H9 (cell line): ENCODE data around the gene SMARCD2. TPM values are rescaled to one million over a fixed set of nuclear protein-coding genes. Genes with fewer than 3 reads are reported as not detected.

ENCODE experiments used
- DNase-seq: peaks from one replicate; pipeline ENCODE4 v3.0.0-alpha.2; 2017
- H2AFZ ChIP-seq: one replicate; pipeline ENCODE4 v1.6.1; 2013; ENCODE audit warnings: mild to moderate bottlenecking, low read length, control low read depth, moderate library complexity
- H2AK5ac ChIP-seq: 2 replicates; pipeline ENCODE4 v1.6.1; 2013; ENCODE audit warnings: low read length, control low read depth, mixed read lengths; ENCODE audit not compliant: insufficient read length
- H2BK120ac ChIP-seq: one replicate; pipeline ENCODE4 v1.6.1; 2013; ENCODE audit warnings: low read depth, mild to moderate bottlenecking, low read length, control low read depth, inconsistent platforms; ENCODE audit not compliant: poor library complexity, severe bottlenecking
- H2BK12ac ChIP-seq: 2 replicates; pipeline ENCODE4 v1.6.1; 2013; ENCODE audit warnings: low read length, control low read depth, mixed read lengths, low read depth; ENCODE audit not compliant: insufficient read length
- H2BK15ac ChIP-seq: 2 replicates; pipeline ENCODE4 v1.6.1; 2013; ENCODE audit warnings: low read depth, low read length, control low read depth
- H2BK20ac ChIP-seq: one replicate; pipeline ENCODE4 v1.6.1; 2013; ENCODE audit warnings: low read depth, mild to moderate bottlenecking, low read length, control low read depth, inconsistent platforms; ENCODE audit not compliant: poor library complexity, severe bottlenecking
- H2BK5ac ChIP-seq: 2 replicates; pipeline ENCODE4 v1.6.1; 2013; ENCODE audit warnings: low read length, control low read depth, mixed read lengths; ENCODE audit not compliant: insufficient read length
- H3K14ac ChIP-seq: 2 replicates; pipeline ENCODE4 v1.6.1; 2013; ENCODE audit warnings: low read length, control low read depth; ENCODE audit not compliant: insufficient read depth
- H3K18ac ChIP-seq: 2 replicates; pipeline ENCODE4 v1.6.1; 2013; ENCODE audit warnings: low read depth, mild to moderate bottlenecking, mixed read lengths, low read length, control low read depth; ENCODE audit not compliant: insufficient read length
- H3K23ac ChIP-seq: 2 replicates; pipeline ENCODE4 v1.6.1; 2013; ENCODE audit warnings: low read length, control low read depth, mixed read lengths, low read depth; ENCODE audit not compliant: insufficient read length
- H3K23me2 ChIP-seq: 2 replicates; pipeline ENCODE4 v1.6.1; 2013; ENCODE audit warnings: low read depth, mild to moderate bottlenecking, mixed read lengths, low read length, control low read depth; ENCODE audit not compliant: insufficient read length, poor library complexity, severe bottlenecking
- H3K27ac ChIP-seq: 2 replicates; pipeline ENCODE4 v1.5.1; 2013; ENCODE audit warnings: low read length, control low read depth, mixed read lengths, low read depth; ENCODE audit not compliant: insufficient read length
- H3K27me3 ChIP-seq: 2 replicates; pipeline ENCODE4 v1.6.1; 2013; ENCODE audit warnings: low read length, control low read depth, inconsistent platforms; ENCODE audit not compliant: insufficient read depth
- H3K4ac ChIP-seq: 2 replicates; pipeline ENCODE4 v1.6.1; 2013; ENCODE audit warnings: low read depth, mild to moderate bottlenecking, control low read depth, inconsistent platforms, low read length, moderate library complexity
- H3K4me1 ChIP-seq: 2 replicates; pipeline ENCODE4 v1.6.1; 2013; ENCODE audit warnings: low read length, control low read depth, inconsistent platforms; ENCODE audit not compliant: insufficient read depth
- H3K4me2 ChIP-seq: 2 replicates; pipeline ENCODE4 v1.6.1; 2013; ENCODE audit warnings: low read length, control low read depth, mixed read lengths; ENCODE audit not compliant: insufficient read length, insufficient read depth
- H3K56ac ChIP-seq: 2 replicates; pipeline ENCODE4 v1.6.1; 2013; ENCODE audit warnings: low read depth, mild to moderate bottlenecking, mixed read lengths, low read length, control low read depth; ENCODE audit not compliant: insufficient read length
- H3K79me1 ChIP-seq: 2 replicates; pipeline ENCODE4 v1.6.1; 2013; ENCODE audit warnings: low read depth, mild to moderate bottlenecking, moderate library complexity, low read length, control low read depth, inconsistent platforms; ENCODE audit not compliant: insufficient read depth, poor library complexity, severe bottlenecking
- H3K79me2 ChIP-seq: 2 replicates; pipeline ENCODE4 v1.6.1; 2013; ENCODE audit warnings: low read length, control low read depth, inconsistent platforms; ENCODE audit not compliant: insufficient read depth
- H3K9ac ChIP-seq: 2 replicates; pipeline ENCODE4 v1.6.1; 2013; ENCODE audit warnings: low read length, control low read depth, mixed read lengths; ENCODE audit not compliant: insufficient read length; ENCODE audit errors: extremely low read depth
- H3K9me3 ChIP-seq: one replicate; pipeline ENCODE4 v1.6.1; 2013; ENCODE audit warnings: low read depth, low read length, inconsistent platforms; ENCODE audit not compliant: control insufficient read depth
- H3T11ph ChIP-seq: one replicate; pipeline ENCODE4 v1.6.1; 2013; ENCODE audit warnings: mild to moderate bottlenecking, low read length, control low read depth, inconsistent platforms
- H4K20me1 ChIP-seq: one replicate; pipeline ENCODE4 v1.6.1; 2013; ENCODE audit not compliant: control insufficient read depth, insufficient read length, insufficient read depth
- H4K5ac ChIP-seq: 2 replicates; pipeline ENCODE4 v1.6.1; 2013; ENCODE audit warnings: low read depth, mild to moderate bottlenecking, mixed read lengths, low read length, control low read depth; ENCODE audit not compliant: insufficient read length
- H4K8ac ChIP-seq: replicated peaks from 2 replicates; pipeline ENCODE4 v1.6.1; 2013; ENCODE audit warnings: low read length, control low read depth, mixed read lengths, low read depth; ENCODE audit not compliant: insufficient read length
- H4K91ac ChIP-seq: 2 replicates; pipeline ENCODE4 v1.6.1; 2013; ENCODE audit warnings: low read depth, mild to moderate bottlenecking, moderate library complexity, mixed read lengths, low read length, control low read depth; ENCODE audit not compliant: insufficient read length
- H3K27ac Mint-ChIP-seq, 3 experiments: 2 replicates in 2 of 3; 3 replicates in 1 of 3; pipeline ENCODE4 v1.8.0; 2020 to 2021; ENCODE audit warnings: mixed read lengths in 3 of 3, mild to moderate bottlenecking in 1 of 3, moderate library complexity in 1 of 3
- H3K27me3 Mint-ChIP-seq: 2 replicates; pipeline ENCODE4 v1.8.0; 2021; ENCODE audit warnings: low read depth, mild to moderate bottlenecking, moderate library complexity, mixed read lengths
- H3K36me3 Mint-ChIP-seq, 3 experiments: 2 replicates in 2 of 3; 3 replicates in 1 of 3; pipeline ENCODE4 v1.8.0; 2020 to 2021; ENCODE audit warnings: low read depth in 3 of 3, mixed read lengths in 3 of 3; ENCODE audit not compliant: insufficient read depth in 1 of 3
- H3K4me1 Mint-ChIP-seq, 2 experiments: 2 replicates each; pipeline ENCODE4 v1.8.0; 2020; ENCODE audit warnings: mixed read lengths in 2 of 2
- H3K4me3 Mint-ChIP-seq, 2 experiments: 2 replicates in 1 of 2; 3 replicates in 1 of 2; pipeline ENCODE4 v1.8.0; 2020 to 2021; ENCODE audit warnings: mild to moderate bottlenecking in 2 of 2, mixed read lengths in 2 of 2, moderate library complexity in 1 of 2
- H3K9me3 Mint-ChIP-seq, 2 experiments: 2 replicates in 1 of 2; 3 replicates in 1 of 2; pipeline ENCODE4 v1.8.0; 2020; ENCODE audit warnings: mild to moderate bottlenecking in 2 of 2, mixed read lengths in 2 of 2, moderate library complexity in 1 of 2
- CTCF ChIP-seq: fragments of 200-600 bp; sonication (generic); conservative IDR thresholded peaks from 3 replicates; pipeline ENCODE4 v1.8.0; 2021; ENCODE audit warnings: antibody characterized with exemption, mild to moderate bottlenecking
- WGBS: extraction: QIAGEN DNeasy Blood & Tissue Kit; methylation state at CpG from one replicate; pipeline ENCODE4 v1.1.7; 2013; ENCODE audit warnings: missing lambda C conversion rate, low lambda C conversion rate, mixed read lengths; ENCODE audit not compliant: insufficient read length; ENCODE audit errors: extremely low coverage; 5-methylcytosine and 5-hydroxymethylcytosine counted together
- total RNA-seq: library from RNA; stranded (reverse); gene quantifications from 2 replicates; pipeline ENCODE4 v1.2.1, GENCODE V29; 2021

The SMARCD2 gene
- total RNA-seq, 1 experiment from 2014 or later = 68.9 TPM

- H3K23ac ChIP-seq = no peak overlapping the region
- no peak overlapping the region for H2AFZ ChIP-seq
- H3K79me1 ChIP-seq = peaks cover 3% of the 10 kb centered on the region
- no peak overlapping the region for H2BK120ac ChIP-seq
- no peak overlapping the region for H2BK20ac ChIP-seq
- H2BK5ac ChIP-seq = no peak overlapping the region
- H3K4me2 ChIP-seq = no peak overlapping the region
- H3K4me3 Mint-ChIP-seq = no peak overlapping the region
- H3K4ac ChIP-seq = no peak overlapping the region
- H3K9me3 Mint-ChIP-seq = no peaks in the 10 kb centered on the region
- H4K20me1 ChIP-seq = peaks cover 2% of the 10 kb centered on the region
- no peak for TF ChIP-seq CTCF
- H3K14ac ChIP-seq = no peak overlapping the region
- no peaks in the 10 kb centered on the region; the same call in 1 of the 2 replicates for H3K79me2 ChIP-seq
- no peaks in the 10 kb centered on the region for H3K23me2 ChIP-seq
- H3K4me1 ChIP-seq = no peaks in the 10 kb centered on the region; the same call in 1 of the 2 replicates
- no peaks in the 10 kb centered on the region for H3K27me3 ChIP-seq
- no peak overlapping the region for H3K9ac ChIP-seq
- H3K27me3 Mint-ChIP-seq = no peaks in the 10 kb centered on the region
- peaks cover 46 to 67% (median 66%) of the 10 kb centered on the region in 3 experiments for H3K36me3 Mint-ChIP-seq
- no CpG with 5 or more reads among the region's 9 CpGs for WGBS
- H4K91ac ChIP-seq = no peak overlapping the region
- H3T11ph ChIP-seq = no peak overlapping the region
- H3K27ac ChIP-seq = no peak overlapping the region
- no peak overlapping the region for H2BK15ac ChIP-seq
- no peak overlapping the region for H2AK5ac ChIP-seq
- H3K56ac ChIP-seq = no peak overlapping the region
- no peak for DNase-seq
- no peak overlapping the region for H2BK12ac ChIP-seq
- H3K27ac Mint-ChIP-seq = peak overlapping the region in 1 of 3 experiments; percentile 56; a peak in 1 of 7 replicates
- H4K8ac ChIP-seq = no peak overlapping the region
- peaks cover 12 to 23% of the 10 kb centered on the region in 2 experiments for H3K4me1 Mint-ChIP-seq
- H3K18ac ChIP-seq = no peak overlapping the region
- no peak overlapping the region for H4K5ac ChIP-seq
- H3K9me3 ChIP-seq = no peaks in the 10 kb centered on the region
Measured at GRCh38 chr17:63835167-63835720, 7.2 kb downstream of the SMARCD2 start.
